GM23248 (cell line): ENCODE results near the gene TGIF1.

Experiments used
- EZH2 ChIP-seq: fragments of 200-600 bp; sonication (generic); IDR thresholded peaks from 2 replicates; pipeline ENCODE4 v1.6.1; 2018; ENCODE audit warnings: antibody characterized with exemption, mild to moderate bottlenecking; ENCODE audit not compliant: insufficient read depth, poor library complexity, severe bottlenecking
- EZH2phosphoT487 ChIP-seq: fragments of 200-600 bp; sonication (generic); IDR thresholded peaks from 2 replicates; pipeline ENCODE4 v1.6.1; 2018; ENCODE audit warnings: antibody characterized with exemption, moderate library complexity, mild to moderate bottlenecking, low read depth; ENCODE audit not compliant: insufficient read depth

- no peak for TF ChIP-seq EZH2
- TF ChIP-seq EZH2phosphoT487: no peak
Observed at GRCh38 chr18:3424280-3424890, 25.6 kb upstream of the TGIF1 start.
